GM12872 (cell line): ENCODE measurements around the gene C8A.

Source experiments
- CTCF ChIP-seq: IDR thresholded peaks from 3 replicates; pipeline ENCODE4 v1.5.1; 2011; ENCODE audit warnings: low read depth, mild to moderate bottlenecking, low read length, moderate library complexity; ENCODE audit not compliant: insufficient read depth

Gene C8A

GRCh38 chr1:56850922-56851321 lies 3.7 kb upstream of the C8A start:
- TF ChIP-seq CTCF, result no peak

- TF ChIP-seq CTCF, result no peak
These were observed 2.1 kb upstream of the C8A start for GRCh38 chr1:56852476-56852875.

- TF ChIP-seq CTCF, result no peak
These were observed 593 bp downstream of the C8A start for GRCh38 chr1:56855190-56855589.

- no peak for TF ChIP-seq CTCF
These were observed 1.6 kb downstream of the C8A start for GRCh38 chr1:56856186-56856585.

GRCh38 chr1:56859287-56859686 lies 4.7 kb downstream of the C8A start:
- no peak for TF ChIP-seq CTCF

- no peak for TF ChIP-seq CTCF
These were observed 8.8 kb downstream of the C8A start for GRCh38 chr1:56863265-56863992.

GRCh38 chr1:56864430-56864829 lies 9.8 kb downstream of the C8A start:
- TF ChIP-seq CTCF, result no peak
